Neural cell (in vitro differentiated cells): ENCODE data around the gene FGF6. TPM values are rescaled to one million over a fixed set of nuclear protein-coding genes. Genes with fewer than 3 reads are reported as not detected.
"Not testable (repeated sequence)": the region's sequence is repeated elsewhere in the genome, so short reads cannot be mapped to it uniquely, and the experiment has no call there.

ENCODE experiments used
- H2AFZ ChIP-seq: fragments of 200-600, 300-800 bp; sonication (generic), shearing (Covaris generic); 2 replicates; pipeline ENCODE4 v1.6.0; 2014; ENCODE audit warnings: low read depth, mild to moderate bottlenecking, antibody characterized with exemption, low read length, moderate library complexity
- H3F3A ChIP-seq: fragments of 200-600 bp; shearing (Covaris generic); 2 replicates; pipeline ENCODE4 v1.6.1; 2016; ENCODE audit warnings: mild to moderate bottlenecking, moderate library complexity, mixed read lengths, antibody characterized with exemption, low read length; ENCODE audit not compliant: insufficient read depth, poor library complexity, severe bottlenecking
- H3K27ac ChIP-seq: fragments of 200-600, 300-800 bp; sonication (generic), shearing (Covaris generic); 2 replicates; pipeline ENCODE4 v1.5.1; 2014; ENCODE audit warnings: mild to moderate bottlenecking, low read length, moderate library complexity
- H3K27me3 ChIP-seq: fragments of 300-800, 200-600 bp; sonication (generic), shearing (Covaris generic); 2 replicates; pipeline ENCODE4 v1.6.0; 2014; ENCODE audit warnings: mild to moderate bottlenecking, low read depth, low read length, moderate library complexity; ENCODE audit not compliant: insufficient read depth
- H3K36me3 ChIP-seq: fragments of 300-800, 200-600 bp; sonication (generic), shearing (Covaris generic); 2 replicates; pipeline ENCODE4 v1.5.1; 2014; ENCODE audit warnings: mild to moderate bottlenecking, antibody characterized with exemption, low read length, moderate library complexity; ENCODE audit not compliant: insufficient read depth
- H3K4me2 ChIP-seq: fragments of 300-800, 200-600 bp; sonication (generic), shearing (Covaris generic); 2 replicates; pipeline ENCODE4 v1.6.0; 2014; ENCODE audit warnings: mild to moderate bottlenecking, low read length
- H3K4me3 ChIP-seq: fragments of 300-800, 200-600 bp; sonication (generic), shearing (Covaris generic); 2 replicates; pipeline ENCODE4 v1.5.1; 2014; ENCODE audit warnings: mild to moderate bottlenecking, low read length, moderate library complexity
- H3K79me2 ChIP-seq: fragments of 200-600 bp; shearing (Covaris generic); replicated peaks from 2 replicates; pipeline ENCODE4 v1.6.0; 2014; ENCODE audit warnings: mild to moderate bottlenecking, low read length, moderate library complexity; ENCODE audit not compliant: insufficient read depth
- H3K9ac ChIP-seq: fragments of 300-800, 200-600 bp; sonication (generic), shearing (Covaris generic); 2 replicates; pipeline ENCODE4 v1.6.1; 2016; ENCODE audit warnings: mild to moderate bottlenecking, low read length, mixed read lengths
- H3K9me2 ChIP-seq: fragments of 200-600 bp; shearing (Covaris generic); 2 replicates; pipeline ENCODE4 v1.6.1; 2016; ENCODE audit warnings: mild to moderate bottlenecking, low read length, mixed read lengths; ENCODE audit not compliant: insufficient read depth
- H3K9me3 ChIP-seq: fragments of 200-600, 300-800 bp; sonication (generic), shearing (Covaris generic); 2 replicates; pipeline ENCODE4 v1.6.1; 2016; ENCODE audit warnings: mild to moderate bottlenecking, mixed run types, low read length, moderate library complexity, mixed read lengths
- H4K20me1 ChIP-seq: fragments of 200-600 bp; shearing (Covaris generic); 2 replicates; pipeline ENCODE4 v1.6.1; 2016; ENCODE audit warnings: mild to moderate bottlenecking, mixed run types; ENCODE audit not compliant: insufficient read depth
- CTCF ChIP-seq: fragments of 450-650 bp; IDR thresholded peaks from 2 replicates; pipeline ENCODE4 v1.5.1; 2014; ENCODE audit warnings: antibody characterized with exemption, mild to moderate bottlenecking, moderate library complexity; ENCODE audit not compliant: poor library complexity, severe bottlenecking
- EP300 ChIP-seq: fragments of 450-650 bp; conservative IDR thresholded peaks from 2 replicates; pipeline ENCODE4 v1.6.1; 2014; ENCODE audit warnings: antibody characterized with exemption, mild to moderate bottlenecking, moderate library complexity; ENCODE audit not compliant: poor library complexity, severe bottlenecking
- EZH2 ChIP-seq: fragments of 200-600, 300-800 bp; shearing (Covaris generic), sonication (generic); IDR thresholded peaks from 2 replicates; pipeline ENCODE4 v1.6.1; 2014; ENCODE audit warnings: antibody characterized with exemption, low read length, borderline replicate concordance, mild to moderate bottlenecking; ENCODE audit not compliant: insufficient read depth, poor library complexity, severe bottlenecking
- MXI1 ChIP-seq: fragments of 450-650 bp; conservative IDR thresholded peaks from 2 replicates; pipeline ENCODE4 v1.6.1; 2014; ENCODE audit warnings: antibody characterized with exemption, mild to moderate bottlenecking; ENCODE audit not compliant: poor library complexity, severe bottlenecking
- POLR2AphosphoS5 ChIP-seq: IDR thresholded peaks from 2 replicates; pipeline ENCODE4 v1.6.1; 2012
- RAD21 ChIP-seq: fragments of 450-650 bp; conservative IDR thresholded peaks from 2 replicates; pipeline ENCODE4 v1.6.1; 2014; ENCODE audit warnings: antibody characterized with exemption, mild to moderate bottlenecking, moderate library complexity
- REST ChIP-seq: IDR thresholded peaks from 2 replicates; pipeline ENCODE4 v1.6.1; 2012; ENCODE audit warnings: borderline replicate concordance
- SMC3 ChIP-seq: fragments of 450-650 bp; conservative IDR thresholded peaks from 2 replicates; pipeline ENCODE4 v1.6.1; 2014; ENCODE audit warnings: antibody characterized with exemption, mild to moderate bottlenecking, moderate library complexity; ENCODE audit not compliant: poor library complexity
- TAF1 ChIP-seq: IDR thresholded peaks from 2 replicates; pipeline ENCODE4 v1.6.1; 2012; ENCODE audit warnings: low read depth
- polyA plus RNA-seq: library from polyadenylated mRNA; depleted of rRNA; stranded (reverse); fragments of >200 nt; gene quantifications from 2 replicates; pipeline ENCODE4 v1.2.3, GENCODE V29; 2014

FGF6 gene
- polyA plus RNA-seq, 1 donor from 2014 or later: not detected

- Histone ChIP-seq H2AFZ (no peak overlapping the region), H3K27me3 (no peaks in the 10 kb centered on the region), H3K36me3 (no peaks in the 10 kb centered on the region), H3F3A (no peaks in the 10 kb centered on the region), H3K4me2 (no peak overlapping the region), H3K9me3 (no peaks in the 10 kb centered on the region), H3K27ac (no peak overlapping the region), H3K79me2 (no peaks in the 10 kb centered on the region), H3K9me2 (no peaks in the 10 kb centered on the region), H3K4me3 (no peak overlapping the region), H3K9ac (no peak overlapping the region), H4K20me1 (no peaks in the 10 kb centered on the region)
- no peak for TF ChIP-seq EZH2
- TF ChIP-seq SMC3: no peak
These were observed 25.6 kb upstream of the FGF6 start for GRCh38 chr12:4471256-4471655.

- H4K20me1 ChIP-seq: no peaks in the 10 kb centered on the region
- H3K36me3 ChIP-seq: no peaks in the 10 kb centered on the region
- no peak overlapping the region for H3K9ac ChIP-seq
- no peak overlapping the region for H3K4me3 ChIP-seq
- no peaks in the 10 kb centered on the region for H3K79me2 ChIP-seq
- TF ChIP-seq MXI1 (no peak), POLR2AphosphoS5 (no peak), REST (no peak), TAF1 (no peak), RAD21 (no peak), SMC3 (no peak), EZH2 (no peak)
- H3K9me3 ChIP-seq: no peaks in the 10 kb centered on the region
- H3K27me3 ChIP-seq: no peaks in the 10 kb centered on the region
- H3K4me2 ChIP-seq: no peak overlapping the region
- no peaks in the 10 kb centered on the region for H3K9me2 ChIP-seq
- no peaks in the 10 kb centered on the region for H3F3A ChIP-seq
- no peak overlapping the region for H2AFZ ChIP-seq
- no peak overlapping the region for H3K27ac ChIP-seq
These were observed 23.4 kb upstream of the FGF6 start for GRCh38 chr12:4468994-4469393.

- Histone ChIP-seq H3F3A (no peaks in the 10 kb centered on the region), H3K36me3 (no peaks in the 10 kb centered on the region), H3K79me2 (no peaks in the 10 kb centered on the region), H3K9me3 (no peaks in the 10 kb centered on the region), H3K4me3 (no peak overlapping the region), H3K9me2 (no peaks in the 10 kb centered on the region), H4K20me1 (no peaks in the 10 kb centered on the region), H3K27ac (no peak overlapping the region), H3K9ac (no peak overlapping the region), H2AFZ (no peak overlapping the region), H3K27me3 (no peaks in the 10 kb centered on the region), H3K4me2 (no peak overlapping the region)
- no peak for TF ChIP-seq CTCF
- no peak for TF ChIP-seq EZH2
- TF ChIP-seq EP300: no peak
- no peak for TF ChIP-seq REST
- no peak for TF ChIP-seq MXI1
- TF ChIP-seq RAD21: no peak
- no peak for TF ChIP-seq SMC3
- no peak for TF ChIP-seq POLR2AphosphoS5
- no peak for TF ChIP-seq TAF1
These were observed 15.1 kb upstream of the FGF6 start for GRCh38 chr12:4460761-4461160.

GRCh38 chr12:4455849-4456248, 10.2 kb upstream of the FGF6 start:
- H4K20me1 ChIP-seq, H3K79me2 ChIP-seq, H3K4me2 ChIP-seq, H3K9ac ChIP-seq, H3K9me3 ChIP-seq, H3K27ac ChIP-seq, H3K4me3 ChIP-seq, H3K27me3 ChIP-seq, H3K9me2 ChIP-seq, H3F3A ChIP-seq, H2AFZ ChIP-seq, H3K36me3 ChIP-seq: not testable (repeated sequence)
